Right cardiac atrium (tissue), 5 donors: Measurements from ENCODE around the gene PPP2R5D. TPM values are rescaled to one million over a fixed set of nuclear protein-coding genes. Genes with fewer than 3 reads are reported as not detected.
"Not testable (repeated sequence)": the region's sequence is repeated elsewhere in the genome, so short reads cannot be mapped to it uniquely, and the experiment has no call there.

Source experiments
- ATAC-seq, 2 donors: fragments of 200-7000 bp; cut with Tn5 transposase; one replicate each; pipeline versions ENCODE4 v1.8.0 to v1.9.1; 2020; ENCODE audit warnings: moderate library complexity in 2 of 2, mild to moderate bottlenecking in 1 of 2
- DNase-seq, 3 donors: peaks; one replicate each; pipeline ENCODE4 v3.0.0-alpha.2; 2020
- H3K27ac ChIP-seq: one replicate; pipeline ENCODE4 v1.5.1; 2013; ENCODE audit warnings: mild to moderate bottlenecking, low read length, control low read depth, moderate library complexity
- H3K27me3 ChIP-seq: one replicate; pipeline ENCODE4 v1.6.1; 2013; ENCODE audit not compliant: control insufficient read depth, insufficient read depth
- H3K4me1 ChIP-seq: one replicate; pipeline ENCODE4 v1.6.1; 2013; ENCODE audit warnings: low read length; ENCODE audit not compliant: control insufficient read depth, insufficient read depth
- H3K4me3 ChIP-seq: one replicate; pipeline ENCODE4 v1.5.1; 2013; ENCODE audit warnings: low read length, control low read depth
- H3K9me3 ChIP-seq: one replicate; pipeline ENCODE4 v1.6.1; 2013; ENCODE audit warnings: low read length; ENCODE audit not compliant: control insufficient read depth
- WGBS: extraction: QIAGEN DNeasy Blood & Tissue Kit; methylation state at CpG from one replicate; pipeline ENCODE4 v1.1.7; 2013; 5-methylcytosine and 5-hydroxymethylcytosine counted together
- intact Hi-C, 4 donors: fragments of 100-400 bp; cut with DNase I; formaldehyde crosslinking; loops; one replicate each; pipeline versions ENCODE4 v1.11.0 to v1.14.0; 2022 to 2023
- polyA plus RNA-seq: library from polyadenylated mRNA; stranded (reverse); fragments of 200-250 nt; gene quantifications from one replicate; pipeline ENCODE4 v1.2.3, GENCODE V29; 2013
- total RNA-seq, 4 donors: library from RNA; stranded (reverse); fragmentation: NEBNext Ultra II Directional; extraction: Animal tissue kit (Norgen Biotek cat#: 25700); gene quantifications; one replicate each; pipeline ENCODE4 v1.2.1, GENCODE V29; 2021
- donor health status: healthy with polysubstance abuse.
- donor health status: DM: no; HTN: yes; CAD: no.
- donor health status: DM: no; HTN: no; CAD: no.
- donor health status: DM: no; HTN: yes; CAD: no; lungs with severe emphysema.
- donor health status: DM: yes; HTN: yes; CAD: no.

Gene PPP2R5D
- total and polyA plus RNA-seq, 5 donors, result 26.4 to 39.3 (median 37.5) TPM

DNA sequence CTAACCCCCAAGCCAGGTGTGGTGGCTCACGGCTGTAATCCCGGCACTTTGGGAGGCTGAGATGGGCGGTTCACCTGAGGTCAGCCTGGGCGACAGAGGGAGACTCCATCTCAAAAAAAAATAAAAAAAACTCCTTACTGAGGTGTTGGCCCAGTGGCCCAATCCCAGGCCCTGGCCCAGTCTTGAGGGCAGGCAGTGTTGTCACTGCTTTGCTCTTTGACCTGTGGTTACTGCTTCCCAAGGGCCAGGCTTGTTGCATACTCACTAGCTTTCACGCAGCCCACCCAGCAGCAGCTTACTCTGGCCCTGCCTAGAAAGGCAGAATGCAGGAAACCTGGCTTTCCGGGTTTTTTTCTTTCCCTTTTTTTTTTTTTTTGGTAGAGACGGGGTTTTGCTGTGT is 41.9 kb upstream of the PPP2R5D start:
- H3K27me3 ChIP-seq, result no peaks in the 10 kb centered on the region
- ATAC-seq, result no peak
- no peak overlapping the region for H3K27ac ChIP-seq
- no peaks in the 10 kb centered on the region for H3K9me3 ChIP-seq
- H3K4me1 ChIP-seq, result no peaks in the 10 kb centered on the region
- WGBS, result 72% methylated on average over 7 of the region's 7 CpGs
- intact Hi-C loops, result no loop called here
- peak in 1 of 3 donors; percentile 20 for DNase-seq
- no peak overlapping the region for H3K4me3 ChIP-seq

DNA sequence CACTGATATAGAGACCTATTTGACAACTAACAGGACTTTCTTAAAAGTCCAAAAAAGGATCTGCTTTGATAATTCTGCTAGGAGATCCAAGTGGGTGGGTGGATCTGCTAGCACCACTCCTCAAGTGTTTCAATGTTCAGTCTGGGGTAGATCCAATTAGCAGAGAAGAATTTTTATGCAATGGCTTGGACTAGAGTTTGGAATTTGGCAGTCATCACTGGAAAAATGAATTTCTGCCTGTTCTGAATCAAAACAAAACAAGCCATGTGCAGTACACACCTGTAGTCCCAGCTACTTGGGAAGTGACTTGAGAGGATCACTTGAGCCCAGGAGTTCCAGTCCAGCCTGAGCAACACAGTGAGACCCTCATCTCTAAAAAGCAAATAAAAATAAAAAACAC is 36.4 kb upstream of the PPP2R5D start:
- H3K4me1 ChIP-seq, result no peaks in the 10 kb centered on the region

DNA sequence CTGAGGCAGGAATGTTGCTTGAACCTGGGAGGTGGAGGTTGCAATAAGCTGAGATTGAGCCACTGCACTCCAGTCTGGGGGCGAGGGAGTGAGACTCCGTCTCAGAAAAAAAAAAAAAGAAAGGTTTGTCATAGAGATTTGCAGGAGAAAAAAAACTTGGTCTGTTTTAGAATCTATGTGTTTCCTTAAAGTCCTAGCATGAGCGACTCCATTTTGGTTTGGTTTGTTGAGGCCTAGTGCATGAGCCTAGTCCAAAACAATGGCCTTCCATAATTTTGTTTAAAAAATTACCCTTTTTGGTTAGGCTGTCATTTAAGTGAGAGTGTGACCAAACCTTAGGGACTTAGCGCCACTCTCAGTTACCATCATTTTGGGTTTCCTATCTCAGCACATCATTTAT is 32.0 kb upstream of the PPP2R5D start:
- no peak overlapping the region for H3K4me3 ChIP-seq
- H3K27ac ChIP-seq, result no peak overlapping the region
- ATAC-seq, result no peak
- H3K9me3 ChIP-seq, result no peaks in the 10 kb centered on the region
- 91% methylated on average over 4 of the region's 4 CpGs for WGBS
- H3K4me1 ChIP-seq, result no peaks in the 10 kb centered on the region
- H3K27me3 ChIP-seq, result no peaks in the 10 kb centered on the region
- intact Hi-C loops, result no loop called here
- no peak for DNase-seq

More for the DNA sequence above, 36.4 kb upstream of the PPP2R5D start:
- Histone ChIP-seq H3K9me3 (no peaks in the 10 kb centered on the region), H3K27me3 (no peaks in the 10 kb centered on the region), H3K27ac (no peak overlapping the region), H3K4me3 (no peak overlapping the region)
- DNase-seq, result no peak
- intact Hi-C loops, result no loop called here
- peak in 1 of 2 donors; percentile 18 for ATAC-seq

DNA sequence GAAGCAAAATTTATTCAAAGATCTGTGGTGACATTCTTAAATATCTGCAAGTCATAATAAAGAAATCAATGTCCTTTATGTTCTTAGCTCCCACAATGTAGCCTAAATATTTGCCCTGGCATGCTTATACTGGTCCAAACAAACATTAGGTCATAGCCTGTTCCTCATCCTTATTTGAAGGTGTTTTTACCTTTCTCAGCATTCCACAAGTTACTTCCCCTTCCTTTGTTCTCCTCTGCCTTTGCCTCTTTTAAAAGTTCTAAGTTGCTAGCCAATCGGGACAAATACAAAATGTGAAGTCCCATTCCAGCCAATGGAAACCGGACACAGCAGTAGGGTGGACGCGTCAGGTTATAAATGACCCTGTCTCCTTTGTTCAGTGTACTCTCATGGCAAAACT is 30.0 kb upstream of the PPP2R5D start:
- H3K9me3 ChIP-seq, DNase-seq, intact Hi-C loops, ATAC-seq, H3K27me3 ChIP-seq, H3K4me1 ChIP-seq, H3K27ac ChIP-seq, H3K4me3 ChIP-seq: not testable (repeated sequence)
- WGBS, result 92% methylated on average over 4 of the region's 4 CpGs

DNA sequence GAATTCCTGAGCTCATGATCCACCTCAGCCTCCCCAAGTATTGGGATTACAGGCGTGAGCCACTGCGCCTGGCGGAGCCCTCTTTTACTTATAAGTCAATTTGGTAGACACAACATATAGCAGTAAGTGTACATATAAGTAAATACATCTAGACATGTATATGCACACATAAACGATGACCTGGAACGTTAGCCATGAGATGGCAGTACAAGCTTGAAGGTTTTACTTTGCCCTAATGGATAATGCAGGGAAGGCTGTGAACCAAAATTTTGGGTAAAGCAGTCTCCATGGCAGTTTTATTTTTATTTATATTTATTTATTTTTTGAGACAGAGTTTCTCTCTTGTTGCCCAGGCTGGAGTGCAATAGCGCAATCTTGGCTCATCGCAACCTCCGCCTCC is 26.2 kb upstream of the PPP2R5D start:
- WGBS, result 86% methylated on average over 8 of the region's 8 CpGs
- Histone ChIP-seq H3K27ac (no peak overlapping the region), H3K4me3 (no peak overlapping the region), H3K9me3 (no peaks in the 10 kb centered on the region), H3K4me1 (no peaks in the 10 kb centered on the region), H3K27me3 (no peaks in the 10 kb centered on the region)
- DNase-seq (no peak), ATAC-seq (no peak)
- intact Hi-C loops, result no loop called here

DNA sequence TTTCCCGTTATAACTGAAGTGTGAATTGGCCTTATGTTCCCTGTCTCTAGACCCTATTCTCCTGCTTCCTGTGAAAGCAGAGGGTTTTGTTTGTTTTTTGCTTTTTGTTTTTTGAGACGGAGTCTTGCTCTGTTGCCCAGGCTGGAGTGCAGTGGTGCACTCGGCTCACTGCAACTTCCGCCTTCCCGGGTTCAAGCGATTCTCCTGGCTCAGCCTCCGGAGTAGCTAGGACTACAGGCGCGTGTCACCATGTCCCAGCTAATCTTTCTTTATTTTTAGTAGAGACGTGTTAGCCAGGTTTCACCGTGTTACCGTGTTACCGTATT is 24.5 kb upstream of the PPP2R5D start:
- DNase-seq, result no peak
- no peaks in the 10 kb centered on the region for H3K9me3 ChIP-seq
- 23% methylated on average over 13 of the region's 13 CpGs for WGBS
- H3K27me3 ChIP-seq, result no peaks in the 10 kb centered on the region
- intact Hi-C loops, result no loop called here
- peak overlapping the region; percentile 29 for H3K4me3 ChIP-seq
- ATAC-seq, result peak in 1 of 2 donors; percentile 24
- no peak overlapping the region for H3K27ac ChIP-seq
- H3K4me1 ChIP-seq, result no peaks in the 10 kb centered on the region

DNA sequence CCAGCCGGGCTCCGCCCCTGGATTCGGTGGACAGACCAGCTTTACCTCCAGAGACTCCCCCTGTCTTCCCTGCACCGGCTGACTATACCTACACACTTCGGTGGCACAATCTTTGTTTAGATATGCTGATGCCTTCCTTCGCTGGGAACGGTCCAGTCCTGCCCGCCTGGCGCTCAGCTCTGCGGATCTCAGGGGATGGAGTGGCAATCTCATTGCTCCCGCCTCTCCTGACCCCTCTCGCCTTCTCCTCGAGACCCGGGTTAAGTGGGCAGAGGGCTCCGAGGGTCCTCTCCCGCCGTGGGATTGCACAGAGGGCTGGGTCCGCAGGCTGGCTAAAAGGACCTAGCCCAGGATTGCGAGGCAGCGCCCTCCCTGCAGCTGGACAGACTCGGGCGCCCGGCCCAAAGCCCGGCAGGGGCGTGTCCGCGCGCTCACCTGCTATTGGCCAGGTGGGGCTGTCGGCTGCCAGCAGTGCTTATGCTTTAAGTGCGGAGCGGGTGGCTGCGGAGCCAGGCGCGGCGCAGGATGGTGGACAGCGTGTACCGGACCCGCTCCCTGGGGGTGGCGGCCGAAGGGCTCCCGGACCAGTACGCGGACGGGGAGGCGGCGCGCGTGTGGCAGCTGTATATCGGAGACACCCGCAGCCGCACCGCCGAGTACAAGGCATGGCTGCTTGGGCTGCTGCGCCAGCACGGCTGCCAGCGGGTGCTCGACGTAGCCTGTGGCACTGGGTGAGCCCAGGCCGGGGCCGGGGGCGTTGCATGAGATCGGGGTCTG is 23.9 kb upstream of the PPP2R5D start, which contains the start of gene GNMT:
TSS of gene GNMT (plus strand) at position 512 of the 777 bp plus-strand sequence. CDS start at position 526, 14 bp downstream.
- Histone ChIP-seq H3K4me3 (peak within 1 kb of the TSS; percentile 29), H3K27ac (no peak within 1 kb of the TSS), H3K9me3 (no peaks in the 10 kb centered on the region), H3K4me1 (no peaks in the 10 kb centered on the region), H3K27me3 (no peaks in the 10 kb centered on the region)
- DNase-seq, result peak; percentile 47 to 83 (median 82)
- ATAC-seq, result peak; percentile 77 to 81
- WGBS, result 2% methylated on average over 62 of the region's 62 CpGs
- intact Hi-C loops, result no loop called here

DNA sequence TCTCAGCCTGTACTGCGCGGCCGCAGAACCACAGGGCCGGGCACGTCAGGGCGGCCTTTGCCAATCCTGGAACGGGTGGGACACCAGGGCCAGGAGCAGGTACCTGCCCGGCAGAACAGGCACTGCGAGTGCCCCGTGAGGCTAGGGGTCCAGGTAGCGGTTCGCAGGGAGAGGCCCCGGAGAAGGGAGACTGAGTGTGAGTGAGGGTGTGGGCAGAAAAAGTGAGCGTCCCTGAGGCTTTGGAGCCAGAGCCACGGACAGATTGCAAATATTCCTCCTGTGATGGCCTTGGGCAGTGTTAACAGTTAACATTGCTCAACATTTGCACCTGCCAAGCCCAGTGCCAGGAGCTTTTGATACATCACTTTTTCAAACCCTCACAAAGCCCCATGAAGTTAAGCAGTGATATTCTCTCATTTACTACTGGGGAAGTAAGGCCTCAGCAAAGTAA is 23.3 kb upstream of the PPP2R5D start:
- intact Hi-C loops, result no loop called here
- H3K27ac ChIP-seq, result no peak overlapping the region
- 29% methylated on average over 15 of the region's 15 CpGs for WGBS
- H3K4me1 ChIP-seq, result no peaks in the 10 kb centered on the region
- no peaks in the 10 kb centered on the region for H3K9me3 ChIP-seq
- peak overlapping the region; percentile 29 for H3K4me3 ChIP-seq
- ATAC-seq, result no peak
- peak in 1 of 3 donors; percentile 18 for DNase-seq
- H3K27me3 ChIP-seq, result no peaks in the 10 kb centered on the region

DNA sequence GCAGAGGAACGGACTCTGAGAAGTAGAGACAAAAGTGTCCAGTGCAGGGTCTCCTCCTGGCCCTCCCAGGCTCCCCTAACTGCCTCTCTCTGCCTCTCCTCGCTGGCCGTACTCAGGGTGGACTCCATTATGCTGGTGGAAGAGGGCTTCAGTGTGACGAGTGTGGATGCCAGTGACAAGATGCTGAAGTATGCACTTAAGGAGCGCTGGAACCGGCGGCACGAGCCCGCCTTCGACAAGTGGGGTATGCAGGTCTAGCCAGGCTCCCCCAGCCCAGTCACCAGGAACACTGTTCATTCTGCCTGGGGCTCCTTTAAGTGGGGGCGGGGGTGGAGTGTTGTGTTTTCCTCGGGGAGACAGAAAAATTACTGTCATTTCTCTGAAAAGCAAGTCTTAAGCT is 22.3 kb upstream of the PPP2R5D start:
- WGBS, result 89% methylated on average over 12 of the region's 12 CpGs

DNA sequence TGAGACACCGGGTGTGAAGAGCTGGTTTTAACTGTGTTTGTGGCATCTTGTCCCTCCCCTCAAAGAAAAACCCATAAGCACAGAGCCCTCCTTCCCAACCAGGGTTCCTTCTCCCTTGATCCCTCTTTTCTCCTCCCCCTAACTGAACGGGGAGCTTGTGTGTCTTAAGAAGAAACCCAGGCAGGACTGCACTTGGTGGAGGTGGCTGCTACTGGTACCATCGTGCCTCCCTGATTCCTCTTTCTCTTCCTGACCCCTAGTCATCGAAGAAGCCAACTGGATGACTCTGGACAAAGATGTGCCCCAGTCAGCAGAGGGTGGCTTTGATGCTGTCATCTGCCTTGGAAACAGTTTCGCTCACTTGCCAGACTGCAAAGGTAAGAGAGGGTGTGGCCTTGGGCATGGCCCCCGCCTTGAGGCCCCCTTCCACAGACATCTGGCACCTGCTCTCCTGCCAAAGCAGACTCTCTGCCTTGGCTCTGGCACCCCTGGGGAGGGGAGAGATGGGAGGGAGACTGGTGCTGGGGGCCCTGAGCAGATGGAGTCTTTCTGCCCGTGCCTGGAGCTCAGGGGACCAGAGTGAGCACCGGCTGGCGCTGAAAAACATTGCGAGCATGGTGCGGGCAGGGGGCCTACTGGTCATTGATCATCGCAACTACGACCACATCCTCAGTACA is 21.7 kb upstream of the PPP2R5D start:
- Histone ChIP-seq H3K4me3 (no peak overlapping the region), H3K4me1 (no peaks in the 10 kb centered on the region), H3K27ac (no peak overlapping the region), H3K9me3 (no peaks in the 10 kb centered on the region), H3K27me3 (no peaks in the 10 kb centered on the region)
- ATAC-seq, result no peak
- peak in 1 of 3 donors; percentile 24 for DNase-seq
- intact Hi-C loops, result no loop called here
- WGBS, result 91% methylated on average over 13 of the region's 13 CpGs

More for the DNA sequence above, 22.3 kb upstream of the PPP2R5D start:
- peak in 1 of 3 donors; percentile 39 for DNase-seq
- no peak for ATAC-seq
- H3K27ac ChIP-seq, result no peak overlapping the region
- no peaks in the 10 kb centered on the region for H3K4me1 ChIP-seq
- intact Hi-C loops, result no loop called here
- no peaks in the 10 kb centered on the region for H3K27me3 ChIP-seq
- no peaks in the 10 kb centered on the region for H3K9me3 ChIP-seq
- H3K4me3 ChIP-seq, result no peak overlapping the region

DNA sequence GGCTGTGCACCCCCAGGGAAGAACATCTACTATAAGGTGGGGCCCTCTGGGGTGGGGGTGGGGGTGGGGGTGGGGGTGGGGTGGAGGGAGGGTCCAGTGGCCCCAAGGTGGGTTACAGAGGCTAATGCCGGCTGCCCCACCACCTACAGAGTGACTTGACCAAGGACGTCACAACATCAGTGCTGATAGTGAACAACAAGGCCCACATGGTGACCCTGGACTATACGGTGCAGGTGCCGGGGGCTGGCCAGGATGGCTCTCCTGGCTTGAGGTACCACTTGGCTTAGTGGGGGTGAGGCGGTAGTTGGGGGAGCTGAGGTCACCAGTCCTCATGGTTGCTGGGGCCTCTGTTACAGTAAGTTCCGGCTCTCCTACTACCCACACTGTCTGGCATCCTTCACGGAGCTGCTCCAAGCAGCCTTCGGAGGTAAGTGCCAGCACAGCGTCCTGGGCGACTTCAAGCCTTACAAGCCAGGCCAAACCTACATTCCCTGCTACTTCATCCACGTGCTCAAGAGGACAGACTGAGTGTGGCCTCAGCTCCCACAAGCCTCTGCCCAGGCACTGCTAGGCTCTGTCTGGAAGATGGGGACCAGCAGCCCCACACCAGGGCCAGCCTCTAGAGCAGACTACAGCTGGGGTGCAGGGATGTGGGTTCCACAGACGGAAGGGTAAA is 21.1 kb upstream of the PPP2R5D start:
- Histone ChIP-seq H3K4me1 (no peaks in the 10 kb centered on the region), H3K27ac (no peak overlapping the region), H3K9me3 (no peaks in the 10 kb centered on the region), H3K27me3 (no peaks in the 10 kb centered on the region), H3K4me3 (no peak overlapping the region)
- WGBS, result 85% methylated on average over 12 of the region's 12 CpGs
- ATAC-seq (no peak), DNase-seq (peak in 1 of 3 donors; percentile 27)
- intact Hi-C loops, result no loop called here
